Measurements from ENCODE around the gene SYNCRIP. TPM values are rescaled to one million over a fixed set of nuclear protein-coding genes. Genes with fewer than 3 reads are reported as not detected.
"Not testable (repeated sequence)": the region's sequence is repeated elsewhere in the genome, so short reads cannot be mapped to it uniquely, and the experiment has no call there.

The SYNCRIP gene
- total RNA-seq, 5 donors from 2014 or later (not counting 1 experiment from before 2014, with no cell fraction given) = 73.5 to 85.1 (median 80.5) TPM

GRCh38 chr6:85574932-85575598, 67.6 kb downstream of the SYNCRIP start:
- H3K27ac Mint-ChIP-seq = peak overlapping the region in 1 of 2 donors; percentile 2
- POLR2A ChIA-PET = no interaction called here

DNA sequence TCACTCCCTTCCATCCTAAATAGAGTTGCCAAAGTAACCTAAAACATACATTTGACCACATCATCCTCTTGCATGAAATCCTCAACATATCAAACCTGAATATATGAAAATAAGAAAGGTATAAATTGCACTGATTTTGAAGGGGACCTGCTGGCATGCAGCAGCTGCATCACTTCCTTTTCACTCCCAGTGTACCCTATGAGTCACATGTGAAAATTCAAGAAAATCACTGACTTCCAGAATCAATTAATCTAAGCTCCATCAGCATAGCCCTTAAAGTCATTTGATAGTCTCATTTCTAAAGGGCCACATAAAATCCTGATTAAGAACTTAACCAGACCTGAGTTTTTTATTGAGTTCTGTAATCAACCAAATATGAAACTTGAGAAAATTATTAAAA, 73.4 kb downstream of the SYNCRIP start:
- Mint-ChIP-seq H3K4me3 (no peak overlapping the region), H3K9me3 (no peaks in the 10 kb centered on the region), H3K36me3 (peaks cover 57% of the 10 kb centered on the region), H3K27me3 (no peaks in the 10 kb centered on the region), H3K4me1 (peaks cover 0 to 5% (median 0%) of the 10 kb centered on the region in 3 donors), H3K27ac (no peak overlapping the region)
- ChIA-PET POLR2A (no interaction called here), CTCF (interaction anchor here in 1 of 2 donors (1.2 kb wide), 1 partner anchor 21 kb away, joined by 4 read pairs; no protein-coding TSS in a partner anchor)
- H3K27me3 ChIP-seq (replicated peaks in 1 of 2; ENCODE audit: control insufficient read depth in 2 of 2, extremely low read depth in 1 of 2, insufficient read depth in 2 of 2, low read length in 1 of 2) = no peaks in the 10 kb centered on the region
- ATAC-seq (replicated peaks in 1 of 4) (no peak), DNase-seq (no peak)
- H3K4me3 ChIP-seq (ENCODE audit: control insufficient read depth in 1 of 2, extremely low read depth in 1 of 2, low read length in 1 of 2) = no peak overlapping the region
- H3K9me3 ChIP-seq = no peaks in the 10 kb centered on the region
- H3K27ac ChIP-seq (ENCODE audit: low read length) = no peak overlapping the region
- peaks cover 0 to 27% of the 10 kb centered on the region in 2 donors for H3K36me3 ChIP-seq (ENCODE audit: control insufficient read depth in 2 of 2, extremely low read depth in 1 of 2, insufficient read depth in 1 of 2, low read length in 1 of 2)
- no peaks in the 10 kb centered on the region for H3K4me1 ChIP-seq (ENCODE audit: control insufficient read depth in 1 of 2, extremely low read depth in 1 of 2, insufficient read depth in 2 of 2, low read length in 2 of 2)

More at GRCh38 chr6:85574932-85575598, 67.6 kb downstream of the SYNCRIP start:
- H3K36me3 Mint-ChIP-seq = peaks cover 23% of the 10 kb centered on the region
- H3K27me3 Mint-ChIP-seq = no peaks in the 10 kb centered on the region
- no peaks in the 10 kb centered on the region for H3K9me3 ChIP-seq
- peaks cover 0 to under 1% of the 10 kb centered on the region in 2 experiments for H3K4me1 ChIP-seq (ENCODE audit: control insufficient read depth in 1 of 2, extremely low read depth in 1 of 2, insufficient read depth in 2 of 2, low read length in 2 of 2)
- no peaks in the 10 kb centered on the region for H3K9me3 Mint-ChIP-seq
- ATAC-seq (replicated peaks in 1 of 4) (no peak), DNase-seq (no peak)
- H3K4me3 ChIP-seq (ENCODE audit: control insufficient read depth in 1 of 2, extremely low read depth in 1 of 2, low read length in 1 of 2) = no peak overlapping the region
- H3K27ac ChIP-seq (ENCODE audit: low read length) = no peak overlapping the region
- CTCF ChIA-PET = no interaction called here
- H3K27me3 ChIP-seq (replicated peaks in 1 of 2; ENCODE audit: control insufficient read depth in 2 of 2, extremely low read depth in 1 of 2, insufficient read depth in 2 of 2, low read length in 1 of 2) = no peaks in the 10 kb centered on the region
- peaks cover 0 to 25% of the 10 kb centered on the region in 2 donors for H3K36me3 ChIP-seq (ENCODE audit: control insufficient read depth in 2 of 2, extremely low read depth in 1 of 2, insufficient read depth in 1 of 2, low read length in 1 of 2)
- peaks cover 4 to 25% (median 24%) of the 10 kb centered on the region in 3 donors for H3K4me1 Mint-ChIP-seq
- no peak overlapping the region for H3K4me3 Mint-ChIP-seq

DNA sequence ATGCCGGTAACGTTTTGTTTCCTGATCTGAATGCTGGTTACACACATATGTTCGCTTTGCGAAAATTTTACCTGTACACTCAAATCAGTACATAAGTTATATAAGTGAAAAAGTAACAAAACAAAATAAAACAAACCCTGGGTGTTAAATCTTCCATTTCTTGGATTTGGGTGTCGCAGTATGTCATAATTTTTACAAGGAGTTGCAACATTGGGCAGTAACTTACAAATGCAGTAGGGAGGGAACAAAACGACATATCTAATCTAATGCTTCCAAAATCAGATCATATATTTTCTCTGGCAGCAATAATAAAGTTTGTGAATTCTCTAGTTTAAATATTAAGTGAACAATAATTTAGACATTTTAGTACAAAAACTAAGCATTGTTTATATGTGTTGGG, 74.3 kb downstream of the SYNCRIP start:
- no CpG with 5 or more reads among the region's 6 CpGs for WGBS (ENCODE audit: insufficient coverage)
- no peak for ATAC-seq (replicated peaks in 1 of 4)
- CTCF ChIA-PET = no interaction called here
- Histone ChIP-seq H3K27ac (ENCODE audit: low read length) (no peak overlapping the region), H3K27me3 (replicated peaks in 1 of 2; ENCODE audit: control insufficient read depth in 2 of 2, extremely low read depth in 1 of 2, insufficient read depth in 2 of 2, low read length in 1 of 2) (no peaks in the 10 kb centered on the region), H3K9me3 (no peaks in the 10 kb centered on the region), H3K4me1 (ENCODE audit: control insufficient read depth in 1 of 2, extremely low read depth in 1 of 2, insufficient read depth in 2 of 2, low read length in 2 of 2) (no peaks in the 10 kb centered on the region), H3K36me3 (ENCODE audit: control insufficient read depth in 2 of 2, extremely low read depth in 1 of 2, insufficient read depth in 1 of 2, low read length in 1 of 2) (peaks cover 0 to 24% of the 10 kb centered on the region in 2 donors), H3K4me3 (ENCODE audit: control insufficient read depth in 1 of 2, extremely low read depth in 1 of 2, low read length in 1 of 2) (no peak overlapping the region)
- Mint-ChIP-seq H3K4me3 (no peak overlapping the region), H3K9me3 (no peaks in the 10 kb centered on the region), H3K4me1 (peaks cover 0 to 5% (median 0%) of the 10 kb centered on the region in 3 donors), H3K27me3 (no peaks in the 10 kb centered on the region), H3K36me3 (peaks cover 62% of the 10 kb centered on the region), H3K27ac (no peak overlapping the region)
- no peak for DNase-seq
- POLR2A ChIA-PET = no interaction called here

DNA sequence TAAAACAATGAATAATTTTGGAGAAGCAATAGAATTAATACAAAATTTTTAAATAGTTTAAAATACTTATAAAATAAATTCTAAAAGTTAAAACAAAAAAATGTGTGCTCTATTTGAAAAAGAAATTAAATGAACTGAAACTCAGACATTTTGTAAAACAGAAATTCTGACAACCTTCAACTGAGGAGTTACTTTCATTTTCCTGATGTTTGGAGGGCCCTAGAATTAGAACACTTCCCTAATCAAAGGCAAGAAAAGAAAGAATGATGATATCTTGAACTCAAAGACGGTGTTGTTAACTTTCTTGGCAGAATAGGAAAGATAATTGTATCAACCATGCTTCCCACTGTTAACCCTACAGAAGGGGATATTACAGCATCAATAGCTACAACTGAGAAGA, 77.0 kb downstream of the SYNCRIP start:
- no peaks in the 10 kb centered on the region for H3K27me3 ChIP-seq (replicated peaks in 1 of 2; ENCODE audit: control insufficient read depth in 2 of 2, extremely low read depth in 1 of 2, insufficient read depth in 2 of 2, low read length in 1 of 2)
- Mint-ChIP-seq H3K27ac (no peak overlapping the region), H3K36me3 (peaks cover 48% of the 10 kb centered on the region), H3K4me3 (no peak overlapping the region), H3K27me3 (no peaks in the 10 kb centered on the region), H3K9me3 (no peaks in the 10 kb centered on the region), H3K4me1 (peaks cover 0 to 4% (median 0%) of the 10 kb centered on the region in 3 donors)
- ChIA-PET CTCF (no interaction called here), POLR2A (interaction anchor here in 1 of 2 donors (0.7 kb wide), 1 partner anchor 20 kb away, joined by 7 read pairs; no protein-coding TSS in a partner anchor)
- H3K36me3 ChIP-seq (ENCODE audit: control insufficient read depth in 2 of 2, extremely low read depth in 1 of 2, insufficient read depth in 1 of 2, low read length in 1 of 2) = peaks cover 0 to 23% of the 10 kb centered on the region in 2 donors
- DNase-seq = no peak
- no peaks in the 10 kb centered on the region for H3K4me1 ChIP-seq (ENCODE audit: control insufficient read depth in 1 of 2, extremely low read depth in 1 of 2, insufficient read depth in 2 of 2, low read length in 2 of 2)
- no peaks in the 10 kb centered on the region for H3K9me3 ChIP-seq
- no peak overlapping the region for H3K27ac ChIP-seq (ENCODE audit: low read length)
- ATAC-seq (replicated peaks in 1 of 4) = no peak
- no peak overlapping the region for H3K4me3 ChIP-seq (ENCODE audit: control insufficient read depth in 1 of 2, extremely low read depth in 1 of 2, low read length in 1 of 2)
- WGBS (ENCODE audit: insufficient coverage) = no CpG with 5 or more reads among the region's 1 CpG

DNA sequence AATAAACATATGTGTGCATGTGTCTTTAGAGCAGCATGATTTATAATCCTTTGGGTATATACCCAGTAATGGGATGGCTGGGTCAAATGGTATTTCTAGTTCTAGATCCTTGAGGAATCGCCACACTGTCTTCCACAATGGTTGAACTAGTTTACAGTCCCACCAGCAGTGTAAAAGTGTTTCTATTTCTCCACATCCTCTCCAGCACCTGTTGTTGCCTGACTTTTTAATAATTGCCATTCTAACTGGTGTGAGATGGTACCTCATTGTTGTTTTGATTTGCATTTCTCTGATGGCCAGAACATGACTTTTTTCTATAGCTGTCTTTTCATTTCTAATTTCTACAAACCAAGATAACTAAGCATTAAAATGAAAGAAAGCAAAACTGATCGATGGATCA, 78.5 kb downstream of the SYNCRIP start:
- peaks cover 0 to 14% of the 10 kb centered on the region in 2 donors for H3K36me3 ChIP-seq (ENCODE audit: control insufficient read depth in 2 of 2, extremely low read depth in 1 of 2, insufficient read depth in 1 of 2, low read length in 1 of 2)
- WGBS (ENCODE audit: insufficient coverage) = no CpG with 5 or more reads among the region's 2 CpGs
- H3K27ac ChIP-seq (ENCODE audit: low read length); H3K27me3 Mint-ChIP-seq; DNase-seq; H3K9me3 ChIP-seq; H3K4me3 Mint-ChIP-seq; POLR2A ChIA-PET; ATAC-seq (replicated peaks in 1 of 4); H3K27me3 ChIP-seq (replicated peaks in 1 of 2; ENCODE audit: control insufficient read depth in 2 of 2, extremely low read depth in 1 of 2, insufficient read depth in 2 of 2, low read length in 1 of 2); H3K9me3 Mint-ChIP-seq; H3K4me1 ChIP-seq (ENCODE audit: control insufficient read depth in 1 of 2, extremely low read depth in 1 of 2, insufficient read depth in 2 of 2, low read length in 2 of 2); H3K27ac Mint-ChIP-seq; H3K4me1 Mint-ChIP-seq; CTCF ChIA-PET; H3K4me3 ChIP-seq (ENCODE audit: control insufficient read depth in 1 of 2, extremely low read depth in 1 of 2, low read length in 1 of 2): not testable (repeated sequence)
- H3K36me3 Mint-ChIP-seq = peaks cover 55% of the 10 kb centered on the region

Other genes with a start within 250 kb of the SYNCRIP start
- 10 to 100 TPM in 3 of 5 donors, 1 to 10 TPM in 2; 8.0 to 18.6 (median 11.0) TPM for gene NT5E, start 192.8 kb downstream of the SYNCRIP start, total RNA-seq
- gene SNX14, start 49.0 kb downstream of the SYNCRIP start, total RNA-seq = 10 to 100 TPM; 46.3 to 63.3 (median 53.7) TPM